GM18861 (cell line): ENCODE data around the gene F10.
"Not testable (repeated sequence)": the region's sequence is repeated elsewhere in the genome, so short reads cannot be mapped to it uniquely, and the experiment has no call there.

ENCODE experiments used
- ATAC-seq: cut with Tn5 transposase; IDR thresholded peaks from one replicate; pipeline ENCODE4 v1.9.1; 2021; ENCODE audit not compliant: unreplicated experiment

The F10 gene

DNA sequence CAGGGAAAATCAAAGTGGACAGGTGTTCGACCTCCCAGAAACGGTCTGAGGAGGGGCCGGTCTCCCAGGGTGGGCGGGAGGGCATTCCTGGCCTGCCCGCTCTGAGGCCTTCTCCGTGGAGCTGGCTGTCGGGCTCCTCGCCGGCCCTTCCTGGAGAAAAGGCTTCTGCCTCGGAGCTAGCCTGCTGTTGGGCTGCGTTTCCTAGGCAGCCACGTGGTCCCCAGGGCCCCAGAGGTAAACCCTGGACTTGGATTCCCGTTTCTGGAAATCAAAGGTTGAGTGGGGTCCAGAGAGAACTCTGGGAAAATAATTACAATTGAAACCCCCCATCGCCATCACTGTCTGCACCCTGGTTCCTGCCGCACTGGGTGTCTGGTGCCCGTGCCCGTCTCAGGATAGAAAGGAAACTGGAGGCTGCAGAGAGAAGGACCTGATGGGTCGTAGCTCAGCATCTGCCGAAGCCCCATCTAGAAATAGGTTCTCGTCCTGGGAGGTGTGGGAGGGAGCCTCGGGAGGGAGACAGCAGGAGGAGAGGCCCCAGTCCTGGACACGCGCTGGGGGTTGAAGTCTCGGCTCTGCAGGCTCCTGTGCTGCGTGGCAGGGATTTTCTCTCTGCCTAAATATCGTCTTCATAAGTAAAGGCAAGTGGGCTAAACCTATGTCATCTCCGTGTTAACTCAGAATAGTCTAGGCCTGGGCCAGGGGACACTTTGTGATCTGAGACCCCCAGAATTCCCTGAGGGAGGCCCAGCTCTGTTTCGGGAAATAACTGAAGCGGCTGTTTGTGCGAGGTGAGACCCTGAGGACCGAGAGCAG, 28.2 kb downstream of the F10 start:
- ATAC-seq: no peak

DNA sequence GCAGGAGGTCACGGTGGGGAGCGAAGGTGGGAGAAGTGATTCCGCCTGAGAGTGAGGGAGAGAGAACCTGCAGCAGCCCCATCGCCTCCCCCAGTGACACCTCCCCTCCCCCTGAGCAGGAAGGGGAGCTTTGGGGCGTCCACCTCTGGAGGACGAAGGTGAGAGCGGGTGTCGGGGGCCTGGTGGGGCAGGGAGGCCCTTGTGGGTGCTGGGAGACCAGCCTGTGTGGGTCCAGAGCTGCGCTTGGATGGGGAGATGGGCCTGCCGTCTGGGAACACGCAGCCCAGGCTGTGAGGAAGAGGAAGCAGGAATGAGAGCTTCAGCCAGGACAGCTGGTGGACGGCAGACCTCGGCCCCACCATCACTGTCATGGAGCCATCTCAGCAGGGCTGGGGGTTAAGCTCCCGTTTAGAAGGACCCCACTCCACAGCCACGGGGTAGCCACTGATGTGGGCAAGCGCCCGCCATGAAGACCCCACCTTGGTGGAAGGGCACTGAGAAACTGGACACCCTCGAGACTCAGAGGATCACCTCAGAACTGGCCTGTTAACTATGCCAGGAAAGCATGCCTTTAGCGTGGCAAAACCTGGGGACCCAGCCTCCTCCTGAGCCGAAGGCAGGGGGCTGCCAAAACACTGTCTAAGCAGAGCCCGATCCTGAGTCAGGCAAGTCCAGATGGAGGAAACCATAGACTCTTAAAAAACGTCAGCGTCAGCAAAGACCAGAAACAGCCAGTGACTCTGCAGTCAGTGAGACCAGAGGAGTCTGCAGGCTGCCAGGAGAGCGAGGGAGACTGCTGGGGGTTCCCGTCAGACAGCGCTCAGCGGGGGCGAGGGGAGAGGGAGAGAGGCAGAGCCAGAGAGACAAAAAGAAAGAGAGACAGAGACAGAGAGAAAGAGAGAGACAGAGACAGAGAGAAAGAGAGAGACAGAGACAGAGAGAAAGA, 29.4 kb downstream of the F10 start:
- no peak for ATAC-seq

DNA sequence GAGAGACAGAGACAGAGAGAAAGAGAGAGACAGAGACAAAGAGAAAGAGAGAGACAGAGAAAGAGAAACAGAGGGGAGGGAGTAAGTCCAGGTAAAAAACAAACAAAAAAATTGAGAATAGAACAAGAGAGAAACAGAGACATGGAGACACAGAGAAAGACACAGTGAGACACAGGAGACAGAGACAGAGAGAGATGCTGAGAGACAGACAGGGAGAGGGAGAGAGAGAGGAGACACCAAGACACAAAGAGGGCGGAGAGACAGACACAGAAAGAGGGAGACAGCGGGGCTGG, 30.0 kb downstream of the F10 start:
- ATAC-seq: no peak

DNA sequence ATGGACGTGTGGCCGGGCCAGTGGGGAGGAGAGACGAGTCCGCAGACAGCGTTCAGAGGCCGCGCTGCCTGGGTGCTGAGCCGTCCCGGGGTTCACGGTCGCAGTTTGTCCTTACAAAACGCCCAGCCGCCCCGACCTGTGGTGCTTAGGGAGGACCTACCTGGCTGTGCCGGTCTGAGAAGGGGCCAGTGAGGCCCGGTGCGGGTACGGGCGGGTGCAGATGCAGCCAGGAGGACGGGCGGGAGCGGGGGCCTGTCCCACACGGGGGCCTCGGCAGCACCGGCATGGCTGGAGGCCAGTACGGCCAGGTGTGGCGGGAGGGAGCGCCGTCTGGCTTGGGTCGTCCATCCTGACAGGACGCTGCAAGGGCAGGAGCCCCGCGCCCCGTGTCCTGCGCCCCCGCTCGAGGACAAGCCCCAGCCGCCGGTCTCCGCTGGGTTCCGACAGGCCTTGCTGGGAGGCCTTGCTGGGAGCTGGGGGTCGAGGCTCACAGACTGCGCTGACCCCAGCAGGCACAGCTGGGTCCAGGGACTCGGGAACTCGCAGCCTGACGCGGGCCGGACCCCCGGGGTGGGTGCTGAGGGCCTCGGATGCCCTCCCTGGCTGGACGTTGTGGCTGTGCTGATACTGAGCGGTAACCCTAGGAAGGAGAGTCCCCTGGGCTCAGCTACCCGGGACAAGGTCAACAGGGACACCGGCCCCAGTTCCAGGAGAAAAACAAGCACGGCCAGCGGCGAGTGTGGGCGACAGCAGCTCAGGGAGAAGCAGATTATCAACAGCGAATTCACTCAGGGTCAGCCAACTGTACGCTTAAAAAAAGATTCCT, 30.6 kb downstream of the F10 start:
- peak; percentile 9 for ATAC-seq

DNA sequence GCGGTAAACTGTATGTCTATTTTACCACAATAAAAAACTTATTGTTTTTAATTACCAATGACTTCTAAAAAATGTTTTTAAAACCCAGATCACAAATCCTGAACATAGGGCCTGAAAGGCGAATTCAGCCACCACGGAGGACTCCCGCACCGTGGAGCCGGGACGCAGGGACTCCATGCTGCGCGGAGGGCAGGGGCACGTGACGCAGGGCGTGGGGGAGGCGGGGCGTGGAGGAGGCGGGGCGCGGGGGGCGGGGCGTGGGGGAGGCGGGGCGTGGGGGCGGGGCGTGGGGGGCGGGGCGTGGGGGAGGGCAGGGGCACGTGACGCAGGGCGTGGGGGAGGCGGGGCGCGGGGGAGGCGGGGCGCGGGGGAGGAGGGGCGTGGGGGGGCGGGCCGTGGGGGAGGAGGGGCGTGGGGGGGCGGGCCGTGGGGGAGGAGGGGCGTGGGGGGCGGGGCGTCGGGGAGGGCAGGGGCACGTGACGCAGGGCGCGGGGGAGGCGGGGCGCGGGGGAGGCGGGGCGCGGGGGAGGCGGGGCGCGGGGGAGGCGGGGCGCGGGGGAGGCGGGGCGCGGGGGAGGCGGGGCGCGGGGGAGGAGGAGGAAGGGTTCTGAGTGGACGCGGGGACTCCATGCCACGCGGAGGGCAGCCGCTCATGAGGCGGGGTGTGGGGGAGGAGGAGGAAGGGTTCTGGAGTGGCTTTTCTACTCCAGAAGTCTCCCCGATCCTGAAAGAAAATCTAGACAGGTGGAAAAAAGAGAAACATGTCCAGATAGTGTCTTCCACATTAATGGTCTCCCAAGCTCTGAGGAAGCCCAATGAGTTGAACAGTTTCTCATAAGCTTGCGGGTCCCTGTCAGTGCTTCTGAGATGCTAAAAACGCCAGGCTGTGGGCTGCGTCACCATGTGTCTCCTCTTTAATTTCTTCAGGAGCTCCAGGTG, 31.5 kb downstream of the F10 start:
- ATAC-seq: peak; percentile 68

DNA sequence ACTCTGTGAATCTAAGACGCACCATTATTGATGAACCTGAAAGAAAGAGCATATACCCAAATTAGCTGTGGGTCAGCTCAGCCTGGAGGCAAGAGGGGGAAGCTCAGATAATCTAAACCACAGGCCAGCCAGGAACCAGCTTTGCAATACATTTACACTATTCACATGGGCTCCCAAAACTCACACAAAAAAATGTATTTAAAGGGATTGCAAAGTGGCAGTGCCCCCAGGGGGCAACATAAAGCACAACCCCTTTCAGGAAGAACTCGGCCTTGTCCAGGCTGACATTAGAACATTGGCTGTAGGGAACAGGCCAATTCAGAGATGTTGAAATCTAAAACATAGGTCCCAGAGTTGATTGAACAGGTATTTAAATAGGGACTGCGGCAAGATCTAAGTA, 32.6 kb downstream of the F10 start:
- no peak for ATAC-seq

DNA sequence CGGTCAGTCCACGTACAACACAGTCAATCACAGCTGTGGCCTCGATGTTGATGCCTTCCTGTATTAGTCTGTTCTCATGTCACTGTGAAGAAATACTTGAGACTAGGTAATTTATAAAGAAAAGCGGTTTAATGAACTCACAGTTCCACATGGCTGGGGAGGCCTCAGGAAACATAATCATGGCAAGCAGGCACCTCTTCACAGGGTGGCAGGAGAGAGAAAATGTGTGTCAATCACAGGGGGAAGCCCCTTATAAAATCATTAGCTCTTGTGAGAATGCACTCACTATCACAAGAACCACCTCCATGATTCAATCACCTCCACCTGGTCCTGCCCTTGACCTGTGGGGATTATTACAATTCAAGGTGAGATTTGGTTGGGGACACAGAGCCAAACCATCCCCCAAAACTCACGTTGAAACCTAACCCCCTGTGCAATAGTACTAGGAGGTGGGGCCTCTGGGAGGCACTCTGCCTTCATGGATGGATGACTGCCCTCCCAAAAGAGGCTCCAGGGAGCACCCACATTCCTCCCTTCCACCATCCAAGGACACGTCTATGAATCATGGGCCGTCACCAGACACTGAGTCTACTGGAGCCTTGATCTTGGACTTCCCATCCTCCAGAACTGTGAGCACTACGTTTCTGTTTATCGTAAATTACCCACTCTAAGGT, 33.5 kb downstream of the F10 start:
- no peak for ATAC-seq

DNA sequence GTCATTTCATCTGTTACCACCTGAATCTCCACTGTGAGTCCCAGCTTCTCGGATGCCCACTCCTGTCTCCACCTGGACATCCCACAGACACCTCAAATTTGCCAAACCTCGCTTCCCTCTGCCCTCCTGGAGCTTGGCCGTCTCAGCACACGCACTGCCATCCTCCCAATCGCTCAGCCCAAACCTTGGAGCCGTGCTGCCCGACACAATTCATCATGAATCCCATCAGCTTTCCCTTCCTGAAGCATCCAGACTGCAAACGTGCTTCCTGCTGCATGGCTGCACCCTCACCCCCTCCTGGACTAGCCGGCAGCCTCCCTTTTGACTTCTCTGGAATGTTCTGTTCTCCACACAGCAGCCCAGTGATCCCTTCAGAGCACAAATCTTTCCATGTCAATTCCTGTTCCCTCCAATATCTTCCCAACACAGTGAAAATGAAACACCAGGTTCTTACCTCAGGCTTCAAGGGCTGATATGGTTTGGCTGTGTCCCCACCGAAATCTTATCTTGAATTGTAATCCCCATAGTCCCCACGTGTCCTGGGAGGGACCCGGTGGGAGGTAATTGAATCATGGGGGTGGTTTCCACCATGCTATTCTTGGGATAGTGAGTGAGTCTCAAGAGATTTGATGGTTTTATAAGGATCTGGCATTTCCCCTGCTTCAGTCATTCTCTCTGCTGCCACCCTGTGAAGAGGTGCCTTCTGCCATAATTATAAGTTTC, 34.8 kb downstream of the F10 start:
- ATAC-seq: no peak

DNA sequence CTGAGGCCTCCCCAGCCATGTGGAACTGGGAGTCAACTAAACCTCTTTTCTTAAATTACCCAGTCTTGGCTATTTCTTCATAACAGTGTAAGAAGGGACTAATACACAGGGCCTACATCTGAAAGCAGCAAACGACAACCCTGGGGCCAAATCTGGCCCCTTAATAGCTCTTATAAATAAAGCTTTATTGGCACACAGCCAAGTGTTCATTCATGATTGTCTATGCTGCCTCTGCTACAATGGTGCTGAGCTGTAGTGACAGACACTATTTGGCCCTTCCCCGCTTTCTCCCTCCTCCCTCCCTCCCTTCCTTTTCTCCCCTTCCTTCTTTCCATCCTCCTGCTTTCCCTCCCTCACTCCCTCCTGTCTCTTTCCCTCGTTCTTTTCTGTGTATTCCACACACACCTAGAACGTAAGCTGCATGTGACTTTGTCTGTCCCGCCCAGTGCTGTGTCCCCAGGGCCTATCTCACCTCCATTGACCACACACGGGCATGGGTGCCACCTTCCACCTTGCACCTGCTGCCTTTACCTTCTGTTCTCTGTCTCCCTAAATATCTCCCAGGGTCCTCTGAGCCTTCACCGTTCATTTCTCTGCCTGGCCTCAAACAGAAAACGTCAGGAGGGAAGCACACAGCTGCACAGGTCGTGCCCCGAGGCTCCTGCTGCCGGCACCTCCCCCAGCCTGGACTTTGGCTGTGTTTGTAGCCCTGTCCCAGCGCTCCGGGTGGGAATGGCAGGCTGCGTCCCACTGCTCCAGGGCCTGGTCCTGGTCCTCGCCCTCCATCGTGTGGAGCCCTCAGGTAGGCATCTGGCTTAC, 35.5 kb downstream of the F10 start, which contains the start of gene PROZ:
TSS of gene PROZ (plus strand) at position 720 of the 819 bp plus-strand sequence. CDS start at position 733, 13 bp downstream.
- ATAC-seq: no peak

DNA sequence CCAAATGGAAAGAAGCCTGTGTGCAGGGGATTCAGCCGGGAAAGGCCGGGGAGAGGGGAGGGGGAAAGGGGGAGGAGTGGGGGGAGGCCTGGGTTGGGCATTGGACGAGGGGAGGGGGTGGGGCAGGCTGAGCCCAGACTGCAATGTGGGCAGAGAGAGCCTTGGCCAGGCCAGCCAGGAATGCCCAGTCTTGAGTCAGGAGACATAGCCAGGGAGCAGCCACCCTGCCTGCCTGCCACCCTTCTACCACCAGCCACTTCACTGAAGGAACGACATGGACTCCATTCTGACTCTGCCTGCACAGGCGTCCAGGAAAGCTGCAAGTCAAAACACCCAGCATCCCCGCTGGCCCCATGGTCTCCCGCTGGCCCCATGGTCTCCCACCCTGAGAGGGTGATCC, 36.3 kb downstream of the F10 start:
- no peak for ATAC-seq

DNA sequence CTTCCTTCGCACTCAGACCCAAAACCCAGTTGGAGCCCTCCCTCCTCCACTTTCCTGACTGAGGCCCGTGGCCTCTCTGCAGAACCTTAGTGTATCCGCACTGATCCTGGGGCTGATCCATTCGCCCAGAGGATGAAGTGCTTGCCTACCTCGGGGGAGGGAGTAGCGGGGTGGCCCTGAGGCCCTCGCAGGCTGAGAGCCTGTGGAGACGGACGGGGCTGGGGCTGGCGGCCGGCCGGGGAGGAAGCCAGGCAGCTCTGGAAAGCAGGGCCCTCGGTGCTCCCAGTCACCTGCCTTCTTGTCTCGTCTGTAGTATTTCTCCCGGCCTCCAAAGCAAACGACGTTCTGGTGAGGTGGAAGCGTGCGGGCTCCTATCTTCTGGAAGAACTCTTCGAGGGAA, 37.1 kb downstream of the F10 start:
- ATAC-seq: no peak

DNA sequence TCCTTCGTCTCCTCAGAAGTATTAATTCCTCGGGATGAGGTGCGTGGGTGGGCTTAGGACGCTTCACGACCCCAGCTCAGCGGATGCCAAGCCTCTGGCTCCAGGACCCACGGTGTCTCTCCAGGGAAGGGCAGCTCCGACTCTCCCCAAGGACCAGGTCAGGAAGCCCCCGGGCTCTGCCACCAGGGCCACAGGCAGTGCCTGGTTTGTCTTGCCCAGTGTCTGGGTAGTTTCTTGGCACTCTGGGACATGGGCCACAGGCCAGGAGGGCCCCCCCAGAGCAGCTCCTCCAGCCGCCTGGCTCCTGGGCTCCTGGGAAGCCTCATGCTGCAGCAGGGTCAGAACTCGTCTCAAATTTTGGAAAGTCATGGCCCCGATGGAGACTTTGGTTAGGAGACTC, 38.4 kb downstream of the F10 start:
- ATAC-seq: no peak

DNA sequence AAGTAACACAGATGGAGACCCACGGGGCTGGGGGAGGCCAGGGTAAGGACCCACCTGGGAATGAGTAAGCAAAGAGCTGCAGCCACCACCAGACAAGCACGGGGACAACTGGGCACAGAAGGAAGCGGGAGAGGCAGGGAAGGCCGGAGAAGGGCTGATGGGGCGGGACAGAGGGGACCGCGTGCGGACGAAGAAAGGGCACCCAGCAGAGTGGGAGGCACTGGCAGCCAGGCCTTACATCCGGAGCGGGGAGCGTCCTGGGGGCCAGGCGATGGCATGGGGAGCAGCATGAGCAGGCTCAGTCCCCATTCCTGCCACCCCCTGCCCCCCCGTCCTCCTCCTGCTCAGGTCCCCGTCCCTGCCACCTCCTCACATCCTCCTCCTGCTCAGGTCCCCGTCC, 38.8 kb downstream of the F10 start:
- no peak for ATAC-seq

DNA sequence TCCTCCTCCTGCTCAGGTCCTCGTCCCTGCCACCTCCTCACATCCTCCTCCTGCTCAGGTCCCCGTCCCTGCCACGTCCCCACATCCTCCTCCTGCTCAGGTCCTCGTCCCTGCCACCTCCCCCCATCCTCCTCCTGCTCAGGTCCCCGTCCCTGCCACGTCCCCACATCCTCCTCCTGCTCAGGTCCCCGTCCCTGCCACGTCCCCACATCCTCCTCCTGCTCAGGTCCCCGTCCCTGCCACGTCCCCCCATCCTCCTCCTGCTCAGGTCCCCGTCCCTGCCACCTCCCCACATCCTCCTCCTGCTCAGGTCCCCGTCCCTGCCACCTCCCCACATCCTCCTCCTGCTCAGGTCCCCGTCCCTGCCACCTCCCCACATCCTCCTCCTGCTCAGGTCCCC, 39.4 kb downstream of the F10 start:
- not testable (repeated sequence) for ATAC-seq

DNA sequence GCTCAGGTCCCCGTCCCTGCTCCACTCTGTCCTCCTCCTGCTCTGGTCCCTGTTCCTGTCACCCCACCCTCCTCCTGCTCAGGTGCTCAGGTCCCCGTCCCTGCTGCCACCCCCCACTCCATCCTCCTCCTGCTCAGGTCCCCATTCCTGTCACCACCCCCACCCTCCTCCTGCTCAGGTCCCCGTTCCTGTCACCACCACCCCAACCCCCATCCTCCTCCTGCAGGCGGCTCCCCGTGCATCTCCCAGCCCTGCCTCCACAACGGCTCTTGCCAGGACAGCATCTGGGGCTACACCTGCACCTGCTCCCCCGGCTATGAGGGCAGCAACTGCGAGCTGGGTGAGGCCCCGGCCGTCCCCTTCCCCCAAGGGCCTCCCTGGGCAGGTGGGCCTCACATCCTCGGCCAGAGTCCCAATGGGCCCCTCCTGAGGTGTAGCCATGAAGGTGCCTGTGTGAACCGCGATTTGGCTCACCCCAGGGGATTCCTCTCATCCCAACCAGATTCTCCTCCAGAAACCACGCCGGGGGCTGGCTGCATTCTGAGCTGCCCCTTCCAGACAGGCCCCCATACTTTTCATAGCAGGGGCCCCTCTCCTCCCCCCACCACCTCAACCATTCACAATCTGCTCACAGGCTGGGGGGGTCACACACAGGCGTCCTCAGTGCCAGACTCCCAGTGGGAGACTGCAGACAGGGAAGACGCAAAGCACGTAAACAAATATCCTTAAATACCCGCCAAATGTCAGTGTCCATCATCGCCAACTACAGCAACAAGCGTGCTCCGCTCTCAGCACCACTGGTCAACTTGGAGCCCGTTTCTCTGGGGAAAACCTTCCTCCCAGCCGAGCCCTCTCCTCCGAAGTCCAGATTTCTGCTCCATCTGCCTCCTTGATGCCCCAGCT, 40.4 kb downstream of the F10 start:
- ATAC-seq: no peak

DNA sequence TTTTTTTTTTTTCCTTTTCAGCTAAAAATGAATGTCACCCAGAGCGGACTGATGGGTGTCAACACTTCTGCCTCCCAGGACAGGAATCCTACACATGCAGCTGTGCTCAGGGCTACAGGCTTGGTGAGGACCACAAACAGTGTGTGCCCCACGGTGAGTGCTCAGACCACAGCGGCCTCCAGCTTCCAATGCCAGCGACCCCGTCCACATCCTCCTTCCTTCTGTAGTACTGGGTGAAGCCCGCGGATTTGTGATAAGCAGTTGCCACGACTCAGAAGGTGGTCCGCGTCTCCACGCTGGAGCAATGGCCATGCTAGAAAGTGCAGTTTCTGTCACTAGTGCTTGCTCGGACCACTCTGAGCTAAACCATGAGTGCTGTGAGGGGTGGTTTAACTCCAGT, 41.9 kb downstream of the F10 start:
- no peak for ATAC-seq

DNA sequence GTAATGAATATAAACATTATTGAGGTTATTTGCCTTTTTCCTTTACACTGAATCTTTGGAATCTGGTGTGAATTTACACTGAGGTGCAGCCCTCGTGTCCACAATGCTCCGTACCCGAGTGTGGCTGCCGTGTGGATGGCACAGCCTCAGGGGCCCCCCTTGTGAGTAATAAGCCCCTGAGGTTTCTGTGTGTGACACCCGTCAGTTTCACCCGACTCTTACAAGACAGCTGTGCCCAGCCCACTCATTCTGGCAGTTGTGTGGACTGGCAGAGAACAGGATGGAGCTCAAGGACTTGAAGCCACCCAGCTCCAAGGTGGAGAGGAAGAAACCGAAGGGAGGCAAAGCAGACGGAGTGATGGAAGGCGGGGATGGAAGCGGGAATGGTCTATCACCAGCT, 43.7 kb downstream of the F10 start:
- ATAC-seq: no peak
